COLO829 (cell line): ENCODE results near the gene SART3.
"Not testable (repeated sequence)": the region's sequence is repeated elsewhere in the genome, so short reads cannot be mapped to it uniquely, and the experiment has no call there.

Source experiments
- DNase-seq: peaks from one replicate; pipeline ENCODE4 v3.0.0; 2012; ENCODE audit warnings: low spot score

Gene SART3

GRCh38 chr12:108562348-108563135 lies 1.6 kb upstream of the SART3 start, which contains the start of gene ISCU:
Gene ISCU, plus strand, starts transcription at chr12:108562596. Its CDS starts 27 bp downstream, at chr12:108562623.
- peak; percentile 99 for DNase-seq

GRCh38 chr12:108561852-108562347 lies 927 bp upstream of the SART3 start:
- DNase-seq: no peak

GRCh38 chr12:108560321-108560721 lies 652 bp downstream of the SART3 start:
- DNase-seq: no peak

- no peak for DNase-seq
These were observed 1.2 kb downstream of the SART3 start for GRCh38 chr12:108559748-108560147.

GRCh38 chr12:108559007-108559655 lies 1.8 kb downstream of the SART3 start:
- no peak for DNase-seq

GRCh38 chr12:108555383-108555782 lies 5.6 kb downstream of the SART3 start:
- DNase-seq: not testable (repeated sequence)

GRCh38 chr12:108553799-108554198 lies 7.2 kb downstream of the SART3 start:
- DNase-seq: no peak

- DNase-seq: no peak
These were observed 9.4 kb downstream of the SART3 start for GRCh38 chr12:108551535-108551934.

GRCh38 chr12:108548954-108549521 lies 11.9 kb downstream of the SART3 start:
- DNase-seq: no peak

GRCh38 chr12:108547686-108548085 lies 13.3 kb downstream of the SART3 start:
- DNase-seq: no peak

- DNase-seq: no peak
These were observed 17.3 kb downstream of the SART3 start for GRCh38 chr12:108543652-108544051.

GRCh38 chr12:108542320-108542719 lies 18.7 kb downstream of the SART3 start:
- DNase-seq: no peak

- no peak for DNase-seq
These were observed 22.3 kb downstream of the SART3 start for GRCh38 chr12:108538616-108539195.

GRCh38 chr12:108538146-108538545 lies 22.8 kb downstream of the SART3 start:
- no peak for DNase-seq

- DNase-seq: no peak
These were observed 28.8 kb downstream of the SART3 start for GRCh38 chr12:108531929-108532848.

GRCh38 chr12:108530161-108530560 lies 30.8 kb downstream of the SART3 start:
- no peak for DNase-seq

- no peak for DNase-seq
These were observed 33.8 kb downstream of the SART3 start for GRCh38 chr12:108527166-108527496.

GRCh38 chr12:108526482-108527165 lies 34.3 kb downstream of the SART3 start:
- no peak for DNase-seq

- peak; percentile 54 for DNase-seq
These were observed 35.3 kb downstream of the SART3 start for GRCh38 chr12:108525681-108526080.

GRCh38 chr12:108523365-108523764 lies 37.6 kb downstream of the SART3 start:
- DNase-seq: no peak

- no peak for DNase-seq
These were observed 41.4 kb downstream of the SART3 start for GRCh38 chr12:108519558-108519957.
